VCaP (cell line): ENCODE data around the gene PRSS48.
"Not testable (repeated sequence)": the region's sequence is repeated elsewhere in the genome, so short reads cannot be mapped to it uniquely, and the experiment has no call there.

ENCODE experiments used
- H3K27ac ChIP-seq: fragments of 450-650 bp; 2 replicates; pipeline ENCODE4 v1.5.1; 2017
- CTCF ChIP-seq: fragments of 450-650 bp; conservative IDR thresholded peaks from 2 replicates; pipeline ENCODE4 v1.5.1; 2017; ENCODE audit warnings: mild to moderate bottlenecking, moderate library complexity

PRSS48 gene

DNA sequence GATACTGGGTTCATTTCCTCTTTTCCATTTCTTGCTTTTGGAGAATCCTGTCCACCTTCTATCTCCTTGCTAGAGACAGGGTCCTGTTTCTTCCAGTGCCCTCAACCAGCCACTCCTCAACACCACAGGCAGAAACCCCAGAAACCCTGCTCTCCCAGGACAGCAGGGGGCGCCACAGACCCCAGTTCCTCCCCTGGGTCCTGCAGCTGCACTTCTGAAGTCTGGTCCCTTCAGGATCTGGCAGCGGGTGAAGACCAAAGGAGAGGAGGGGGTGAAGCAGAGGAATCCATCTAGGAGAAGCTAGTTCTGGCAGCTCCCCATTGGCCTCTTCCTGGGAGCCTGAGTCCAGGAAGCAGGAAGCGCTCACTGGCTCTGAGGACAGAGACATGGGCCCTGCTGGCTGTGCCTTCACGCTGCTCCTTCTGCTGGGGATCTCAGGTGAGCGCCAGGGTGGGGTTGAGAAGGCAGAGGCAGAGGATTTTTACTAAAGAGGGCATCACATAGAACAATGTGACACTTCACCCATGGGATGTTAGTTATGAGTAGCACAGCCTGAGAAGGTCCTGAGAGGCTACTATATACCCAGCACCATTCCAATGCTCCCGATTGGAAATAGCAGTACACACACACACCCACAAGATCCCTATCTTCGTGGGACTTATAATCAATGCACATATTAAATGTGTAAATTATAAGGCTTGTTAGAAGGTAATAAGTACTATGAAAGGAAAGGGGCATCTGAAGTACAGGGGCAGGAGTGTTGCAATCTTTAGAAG is at the start of gene PRSS48:
TSS of gene PRSS48 (plus strand) at position 375 of the 776 bp plus-strand sequence. CDS start at position 387, 12 bp downstream.
- peak; percentile 73 for TF ChIP-seq CTCF
- no peak within 1 kb of the TSS for H3K27ac ChIP-seq

GRCh38 chr4:151227172-151227571 is 49.8 kb upstream of the PRSS48 start:
- no peak for TF ChIP-seq CTCF
- no peak overlapping the region for H3K27ac ChIP-seq

DNA sequence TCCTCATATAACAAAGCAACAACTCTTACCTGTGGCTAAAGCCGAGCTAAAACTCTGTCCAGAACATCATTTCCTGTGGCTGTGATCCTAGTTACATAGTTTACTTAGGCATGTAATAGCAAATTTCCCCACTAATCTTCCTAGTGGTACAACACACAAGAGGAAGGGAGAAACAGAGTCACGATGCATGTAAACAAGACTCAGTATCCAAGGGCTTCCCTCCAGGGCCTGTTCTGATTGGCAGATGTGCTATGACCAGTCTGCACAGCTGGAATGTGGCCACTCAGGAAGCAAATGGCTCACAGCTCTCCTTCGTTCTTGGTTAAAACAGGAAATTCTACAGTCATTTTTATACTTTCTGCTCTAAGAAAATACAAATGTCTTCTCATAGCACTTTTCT is 49.2 kb upstream of the PRSS48 start:
- TF ChIP-seq CTCF, result no peak
- no peak overlapping the region for H3K27ac ChIP-seq

DNA sequence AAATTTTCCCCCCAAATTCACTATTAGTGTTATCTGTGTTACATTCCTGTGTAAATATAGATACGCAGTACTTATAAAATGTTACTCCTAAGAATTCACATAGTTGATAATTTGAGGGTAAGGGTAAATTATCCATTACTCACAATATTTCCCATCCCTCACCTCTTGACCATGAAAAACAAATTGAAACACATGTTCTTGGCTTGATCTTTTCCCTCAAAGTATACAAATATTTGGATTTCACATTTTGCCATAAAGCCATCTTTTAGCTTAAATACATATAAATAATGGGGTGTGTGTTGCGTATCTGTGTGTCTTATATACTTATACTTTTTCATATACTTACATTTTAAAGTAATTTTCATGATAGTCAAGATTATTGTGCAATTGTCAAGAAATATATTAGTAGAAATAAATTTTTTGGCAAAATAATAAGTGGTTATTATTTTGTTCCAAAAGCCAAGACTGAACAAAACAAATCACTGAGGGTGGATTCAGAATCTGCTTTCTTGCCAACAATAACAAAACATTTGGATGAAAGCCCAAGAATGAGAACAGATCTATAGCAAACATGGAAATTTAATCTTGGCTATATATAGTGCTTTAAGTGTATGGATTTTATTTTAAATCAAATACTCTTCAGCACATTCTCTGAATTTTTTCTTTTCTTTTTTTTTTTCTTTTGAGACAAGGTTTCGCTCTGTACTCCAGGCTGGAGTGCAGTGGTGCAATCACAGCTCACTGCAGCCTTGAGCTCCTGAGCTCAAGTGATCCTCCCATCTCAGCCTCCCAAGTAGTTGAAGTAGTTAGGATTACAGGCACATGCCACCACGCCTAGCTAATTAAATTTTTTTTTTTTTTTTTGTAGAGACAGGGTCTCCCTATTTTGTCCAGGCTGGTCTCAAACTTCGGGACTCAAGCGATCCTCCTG is 48.5 kb upstream of the PRSS48 start:
- H3K27ac ChIP-seq, result no peak overlapping the region
- no peak for TF ChIP-seq CTCF

GRCh38 chr4:151231915-151232595 is 44.9 kb upstream of the PRSS48 start:
- H3K27ac ChIP-seq, result no peak overlapping the region
- TF ChIP-seq CTCF, result no peak

DNA sequence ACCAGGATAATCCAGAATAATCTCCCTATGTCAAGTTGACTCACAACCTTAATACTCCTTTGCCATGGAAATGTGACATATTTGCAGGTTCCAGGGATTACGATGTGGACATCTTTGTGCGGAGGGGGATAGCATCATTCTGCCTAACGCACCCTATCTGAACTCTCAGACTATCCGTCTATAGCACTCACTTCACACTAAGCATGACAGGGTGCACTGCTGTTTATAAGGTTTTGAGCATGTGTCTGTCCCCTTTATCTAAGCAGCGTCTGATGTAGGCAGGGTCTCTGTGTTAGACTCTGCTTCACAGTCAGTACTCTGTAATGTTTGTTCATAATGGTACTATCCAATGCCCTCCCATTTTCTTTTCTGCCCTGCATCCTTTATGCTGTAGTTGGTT is 43.4 kb upstream of the PRSS48 start:
- no peak overlapping the region for H3K27ac ChIP-seq
- TF ChIP-seq CTCF, result no peak

- H3K27ac ChIP-seq, result not testable (repeated sequence)
Measured at GRCh38 chr4:151235373-151235772, 41.6 kb upstream of the PRSS48 start.
